LNCAP (cell line): ENCODE measurements around the gene RALGAPA1.

ENCODE experiments used
- CTCF ChIP-seq: fragments of 450-650 bp; IDR thresholded peaks from 2 replicates; pipeline ENCODE4 v1.5.1; 2017; ENCODE audit warnings: mild to moderate bottlenecking

RALGAPA1 gene

GRCh38 chr14:35695072-35695471 lies 114.0 kb downstream of the RALGAPA1 start:
- TF ChIP-seq CTCF = no peak

DNA sequence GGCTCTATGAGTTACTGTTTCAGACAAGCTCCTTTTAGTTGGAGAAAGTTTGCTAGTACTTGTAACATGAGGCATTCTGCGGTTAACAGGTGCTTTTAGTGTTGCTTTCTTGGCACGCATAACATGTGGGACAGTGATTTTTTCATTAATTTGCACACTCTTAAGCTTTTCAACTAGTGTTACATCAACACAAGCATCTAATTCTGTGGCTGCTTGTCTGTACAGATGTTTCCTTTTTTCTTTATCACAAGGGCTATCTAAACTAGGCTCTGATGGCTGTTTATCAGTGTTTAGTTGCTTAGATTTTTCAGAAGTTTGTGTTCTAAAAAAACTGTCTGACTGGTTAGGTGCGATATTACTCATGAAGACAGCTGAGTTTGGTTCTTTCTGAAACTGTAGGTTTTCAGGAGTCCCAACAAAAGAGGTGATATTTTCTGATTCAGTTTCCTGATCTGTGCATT lies 120.1 kb downstream of the RALGAPA1 start:
- no peak for TF ChIP-seq CTCF

DNA sequence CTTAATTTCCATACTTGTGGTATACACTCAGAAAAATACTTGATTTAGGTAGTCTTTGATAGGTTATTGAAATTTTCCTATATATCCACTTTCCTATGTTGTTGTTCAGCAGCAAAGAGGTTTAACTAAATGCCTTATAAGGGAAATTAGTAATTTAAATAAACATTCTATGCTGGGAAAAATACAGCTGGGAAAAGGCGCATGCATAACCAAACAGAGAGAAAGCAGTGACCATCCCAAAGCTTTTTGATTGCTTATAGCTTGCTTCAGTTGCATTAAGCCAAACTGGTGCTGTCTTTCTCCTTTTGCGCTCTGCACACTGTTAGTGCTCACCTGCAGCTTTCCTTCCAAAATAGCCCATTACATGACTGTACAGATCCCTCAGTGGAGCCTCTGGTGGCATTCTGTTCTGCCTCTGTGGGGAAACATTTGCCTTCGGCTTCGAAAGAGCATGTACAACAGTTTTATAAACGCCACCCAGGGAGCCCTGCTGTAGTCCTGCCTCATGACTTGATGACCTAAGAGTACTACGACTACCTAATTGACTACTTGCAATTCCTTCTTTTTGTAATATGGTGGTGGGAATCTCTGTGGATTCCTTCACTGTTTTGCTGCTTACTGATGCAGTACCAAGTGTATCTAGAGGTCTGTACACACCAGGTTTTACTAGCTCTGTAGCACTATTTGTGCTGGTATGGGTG lies 120.8 kb downstream of the RALGAPA1 start:
- no peak for TF ChIP-seq CTCF

DNA sequence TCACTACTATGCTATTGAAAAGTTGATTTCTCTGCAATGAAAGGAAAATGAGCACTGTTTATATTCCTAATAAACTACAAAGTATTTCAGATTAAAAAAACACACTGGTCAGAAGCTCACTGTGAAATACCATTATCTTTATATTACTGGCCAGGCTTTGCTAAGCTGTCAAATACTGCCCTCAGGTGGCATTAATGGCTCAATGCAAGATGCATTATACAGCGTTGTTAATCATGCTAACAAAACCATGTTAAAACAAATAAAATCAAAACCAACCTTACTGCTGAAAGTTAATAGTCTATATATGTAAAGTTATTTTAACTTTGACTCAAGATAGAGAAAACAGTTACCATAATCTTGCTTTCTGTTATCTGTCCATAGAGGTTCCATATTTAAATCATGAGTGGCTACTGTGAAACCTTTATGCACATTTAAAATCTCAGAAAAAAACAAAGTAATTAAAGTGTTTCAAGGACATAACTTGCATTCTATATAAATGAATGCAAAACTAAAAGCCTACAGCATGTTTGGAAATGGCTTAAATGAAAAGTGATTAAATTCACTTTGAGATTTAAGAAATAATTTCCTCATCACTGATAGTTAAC lies 121.7 kb downstream of the RALGAPA1 start:
- peak; percentile 94 for TF ChIP-seq CTCF

- no peak for TF ChIP-seq CTCF
These were observed 126.3 kb downstream of the RALGAPA1 start for GRCh38 chr14:35682802-35683201.

DNA sequence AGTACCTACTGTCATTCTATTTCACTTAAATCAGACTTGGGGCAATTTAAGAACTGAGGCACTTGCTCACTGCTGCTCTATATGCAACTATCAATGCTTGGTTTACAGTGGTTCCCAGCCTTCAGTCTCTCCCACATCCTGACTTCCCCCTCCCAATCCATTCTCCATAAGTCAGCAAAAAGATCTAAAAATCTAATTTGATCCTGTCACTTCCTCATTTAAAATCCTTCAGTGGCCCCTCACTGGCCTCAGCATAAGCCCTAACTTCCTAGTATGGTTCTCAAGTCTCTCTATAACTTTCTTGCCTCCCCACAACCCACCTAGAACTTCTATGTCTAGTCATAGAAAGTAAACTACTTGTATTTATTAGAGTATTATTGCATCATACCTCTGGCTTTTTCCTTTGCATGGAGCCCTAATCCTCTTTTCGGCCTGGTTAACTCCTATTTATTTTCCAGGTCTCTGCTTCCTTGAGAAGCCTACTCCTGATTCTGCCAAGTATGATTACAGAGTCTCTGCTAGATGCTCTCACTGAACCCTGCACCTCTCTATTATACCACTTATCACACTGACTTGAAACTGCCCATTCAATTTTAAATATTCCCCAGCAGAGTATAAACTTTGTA lies 130.6 kb downstream of the RALGAPA1 start:
- TF ChIP-seq CTCF = no peak

DNA sequence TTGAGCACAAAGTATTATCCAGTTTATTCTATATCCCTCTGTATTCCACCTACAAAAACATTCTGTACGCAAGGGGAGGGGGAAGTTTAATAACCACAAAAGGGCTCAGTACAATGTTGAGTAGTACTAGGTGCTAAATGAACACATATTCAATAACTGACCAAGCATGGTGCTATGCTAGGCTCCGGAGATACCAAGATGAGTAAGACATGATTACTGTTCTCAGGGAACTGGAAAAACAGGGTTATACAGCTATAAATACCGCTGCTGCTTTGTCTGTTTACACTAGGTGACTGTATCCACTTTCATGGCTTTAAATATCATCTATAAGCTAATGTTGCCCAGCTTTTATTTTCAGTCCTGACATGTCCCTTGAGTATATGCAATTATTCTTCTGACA lies 139.3 kb downstream of the RALGAPA1 start:
- TF ChIP-seq CTCF = no peak
